T-helper 2 cell (primary cell): ENCODE measurements around the gene TEX35.
"Not testable (repeated sequence)": the region's sequence is repeated elsewhere in the genome, so short reads cannot be mapped to it uniquely, and the experiment has no call there.

ENCODE experiments used
- DNase-seq, 5 experiments: peaks; one replicate each; pipeline versions ENCODE4 v3.0.0 to v3.0.0-alpha.2; 2012 to 2022

Gene TEX35

DNA sequence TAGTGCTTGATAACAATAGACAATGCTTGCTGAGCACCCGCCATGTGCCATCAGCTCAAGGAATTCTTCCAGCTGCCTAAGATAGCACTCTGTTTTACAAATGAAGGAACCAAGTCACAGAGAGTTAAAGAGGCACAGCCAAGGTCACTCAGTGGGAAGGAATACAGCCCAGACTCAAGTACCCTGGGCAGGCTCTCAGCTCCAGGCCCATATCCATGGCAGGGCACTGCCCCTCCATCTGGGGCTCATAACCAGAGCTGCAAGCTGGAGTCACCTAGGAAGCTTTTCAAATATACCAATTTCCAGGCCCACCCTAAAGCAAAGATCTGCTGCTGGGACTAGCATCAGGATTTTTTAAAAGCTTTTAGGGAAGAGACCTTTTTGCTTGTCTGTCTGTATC lies 17.8 kb upstream of the TEX35 start:
- DNase-seq: no peak

- no peak for DNase-seq
These were observed 17.0 kb upstream of the TEX35 start for GRCh38 chr1:178495741-178496409.

GRCh38 chr1:178496410-178497135 lies 16.3 kb upstream of the TEX35 start, which contains the start of gene CLEC20A:
Gene CLEC20A, minus strand, starts transcription at chr1:178496964. Its CDS starts 25 bp downstream, at chr1:178496939.
- no peak for DNase-seq

DNA sequence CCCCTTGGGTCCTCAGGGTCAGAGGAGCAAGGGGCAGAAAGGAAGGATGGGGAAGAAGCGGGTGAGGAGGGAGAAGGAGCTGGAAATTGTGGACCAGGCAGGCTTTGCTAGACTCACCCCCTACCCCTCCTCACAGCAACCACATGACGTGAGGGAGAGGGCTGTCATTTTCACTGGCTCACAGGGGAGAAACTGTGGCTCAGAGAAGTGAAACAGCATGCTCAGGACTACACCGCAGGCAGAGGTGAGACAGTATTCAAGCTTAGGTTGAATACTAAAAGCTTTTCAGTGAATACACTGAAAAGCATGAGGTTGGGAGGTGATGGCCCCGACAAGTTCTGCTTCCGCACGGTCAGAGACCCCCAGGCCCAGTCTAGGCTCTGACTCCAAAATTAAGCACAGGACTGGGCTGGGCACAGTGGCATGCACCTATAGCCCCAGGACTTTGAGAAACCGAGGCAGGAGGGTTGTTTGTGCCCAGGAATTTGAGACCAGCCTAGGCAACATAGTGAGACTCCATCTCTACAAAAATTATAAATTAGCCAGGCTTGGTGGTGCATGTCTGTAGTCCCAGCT lies 14.9 kb upstream of the TEX35 start:
- no peak for DNase-seq

DNA sequence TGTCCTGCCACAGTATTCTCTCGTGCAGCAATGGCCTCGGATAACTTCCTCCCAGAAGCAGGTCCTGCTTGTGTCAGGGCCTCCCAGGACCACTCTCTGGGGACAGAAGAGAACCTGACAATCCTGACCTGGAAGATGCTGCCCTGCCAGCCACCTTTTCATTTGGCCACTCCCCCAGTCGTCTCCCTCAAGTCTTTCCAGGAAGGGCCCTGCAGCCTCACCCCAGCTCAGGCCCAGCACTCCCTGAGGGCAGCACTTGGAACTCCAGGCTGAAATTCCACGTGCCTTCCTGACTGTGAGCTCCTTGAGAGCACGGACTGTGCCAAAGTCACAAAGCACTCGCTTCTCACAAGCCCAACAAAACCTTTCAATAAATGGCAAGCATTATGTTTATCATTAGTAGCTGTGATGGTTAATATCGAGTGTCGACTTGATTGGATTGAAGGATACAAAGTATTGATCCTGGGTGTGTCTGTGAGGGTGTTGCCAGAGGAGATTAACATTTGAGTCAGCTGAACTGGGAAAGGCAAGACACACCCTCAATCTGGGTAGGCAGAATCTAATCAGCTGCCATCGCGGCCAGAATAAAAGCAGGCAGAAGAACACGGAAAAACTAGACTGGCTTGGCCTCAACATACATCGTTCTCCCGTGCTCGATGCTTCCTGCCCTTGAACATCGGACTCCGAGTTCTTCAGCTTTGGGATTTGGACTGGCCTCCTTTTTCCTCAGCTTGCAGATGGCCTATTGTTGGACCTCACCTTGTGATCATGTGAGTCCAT lies 13.8 kb upstream of the TEX35 start:
- DNase-seq: no peak

GRCh38 chr1:178500091-178500770 lies 12.7 kb upstream of the TEX35 start:
- no peak for DNase-seq

GRCh38 chr1:178500936-178501554 lies 11.9 kb upstream of the TEX35 start:
- no peak for DNase-seq

- peak in 2 of 5 experiments; percentile 10 to 46 for DNase-seq
These were observed 11.1 kb upstream of the TEX35 start for GRCh38 chr1:178501705-178502329.

DNA sequence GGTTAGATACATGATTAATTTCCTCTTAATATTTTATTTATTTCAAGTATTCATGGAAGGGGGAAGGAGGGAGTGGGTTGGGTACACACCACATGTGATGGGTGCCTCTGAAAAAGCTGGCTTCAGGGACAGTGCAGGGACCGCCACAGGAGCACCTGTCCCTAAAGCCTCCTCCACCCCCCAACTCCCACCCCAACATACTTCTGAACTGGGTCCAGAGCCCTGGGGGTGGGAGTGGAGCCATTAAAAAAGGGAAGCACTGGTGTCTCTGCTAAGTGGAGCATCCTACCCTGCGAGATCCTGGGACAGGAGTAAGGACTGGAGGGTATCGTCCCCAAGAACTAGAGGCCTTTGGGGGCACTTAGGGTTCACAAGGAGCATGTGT lies 10.6 kb upstream of the TEX35 start:
- DNase-seq: no peak

DNA sequence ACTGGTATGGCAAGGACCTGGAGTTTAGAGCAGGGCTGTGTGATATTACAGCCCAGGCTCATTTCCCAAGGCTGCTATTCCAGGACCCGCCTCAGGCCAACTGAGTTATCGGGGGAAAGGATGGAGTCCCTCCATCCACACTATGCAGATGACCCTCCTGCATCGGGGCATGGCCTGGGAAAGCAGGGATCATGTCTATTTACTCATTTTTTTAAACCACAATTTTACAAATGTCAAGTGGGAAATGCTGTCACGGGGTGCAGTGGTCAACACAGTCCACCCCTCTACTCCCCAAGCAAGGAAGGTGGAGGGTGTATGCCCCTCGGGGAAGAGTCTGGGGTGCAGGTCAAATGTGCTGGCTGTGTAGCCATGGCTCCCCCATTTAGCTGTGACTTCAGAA lies 10.1 kb upstream of the TEX35 start:
- DNase-seq: no peak

DNA sequence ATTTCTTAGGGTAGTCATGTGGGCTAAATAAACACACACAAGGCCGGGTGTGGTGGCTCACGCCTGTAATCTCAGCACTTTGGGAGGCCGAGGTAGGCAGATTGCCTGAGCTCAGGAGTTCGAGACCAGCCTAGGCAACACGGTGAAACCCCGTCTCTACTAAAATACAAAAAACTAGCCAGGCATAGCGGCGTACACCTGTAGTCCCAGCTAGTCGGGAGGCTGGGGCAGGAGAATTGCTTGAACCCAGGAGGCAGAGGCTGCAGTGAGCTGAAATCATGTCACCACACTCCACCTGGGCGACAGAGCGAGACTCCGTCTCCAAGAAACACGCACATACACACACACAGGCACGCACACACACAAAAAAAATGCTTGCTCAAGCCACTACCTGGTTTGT lies 9.6 kb upstream of the TEX35 start:
- not testable (repeated sequence) for DNase-seq

DNA sequence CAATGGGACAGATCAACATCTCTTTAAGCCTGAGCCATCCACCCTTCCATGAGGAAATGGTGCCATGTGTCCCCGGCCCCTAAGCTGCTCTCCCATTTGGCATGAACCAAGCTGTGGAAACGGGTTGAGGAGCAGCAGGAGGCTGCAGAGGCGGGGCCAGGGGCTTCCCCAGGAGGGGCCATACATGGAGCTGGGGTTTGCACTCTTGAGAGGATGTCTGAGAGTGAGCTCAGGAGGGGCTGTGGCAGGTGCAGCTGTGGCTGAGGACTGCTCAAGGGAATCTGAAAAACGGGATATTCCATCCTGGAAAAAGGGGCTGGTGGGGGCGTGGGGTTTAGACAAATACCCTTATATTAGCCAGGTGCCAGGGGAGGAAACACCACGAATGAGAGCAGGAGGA lies 9.1 kb upstream of the TEX35 start:
- DNase-seq: no peak

DNA sequence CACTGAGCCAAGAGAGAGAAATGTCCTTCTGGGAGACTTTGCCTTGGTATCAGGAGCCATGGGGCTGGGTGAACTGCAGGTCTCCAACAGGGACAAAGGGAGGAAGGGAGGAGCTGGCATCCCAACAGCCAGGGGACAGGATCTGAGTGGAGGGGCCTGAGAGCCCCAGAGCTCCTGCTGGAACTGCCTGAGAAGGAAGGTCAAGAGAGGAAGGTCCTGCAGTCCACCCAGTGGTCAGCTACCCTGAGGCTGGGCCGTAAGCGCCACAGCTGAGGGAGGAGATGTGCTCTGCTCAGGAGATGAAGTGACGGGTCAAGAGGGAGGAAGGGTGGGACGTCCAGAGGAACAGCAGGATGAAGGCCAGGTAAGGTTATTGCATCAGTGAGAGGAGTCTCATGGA lies 8.6 kb upstream of the TEX35 start:
- no peak for DNase-seq

GRCh38 chr1:178506177-178506576 lies 6.7 kb upstream of the TEX35 start:
- no peak for DNase-seq

DNA sequence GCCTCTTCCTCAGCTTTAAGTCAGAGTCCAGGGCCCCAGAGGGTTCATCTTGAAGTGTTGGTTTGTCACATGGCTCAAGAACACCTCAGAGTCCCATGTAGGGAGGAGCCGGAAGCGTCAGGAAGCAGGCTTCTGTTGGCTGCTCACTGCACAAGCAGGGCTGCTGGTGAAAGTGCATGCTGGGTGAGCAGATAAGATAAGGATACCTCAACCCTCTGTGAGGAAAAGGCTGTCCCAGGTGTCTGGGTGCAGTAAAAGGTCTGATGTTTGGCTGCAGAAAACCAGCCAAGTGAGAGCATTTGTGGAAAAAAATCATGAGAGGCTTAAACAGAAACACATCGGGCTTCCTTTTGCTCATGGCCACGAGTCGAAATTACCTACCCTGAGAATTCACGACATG lies 6.2 kb upstream of the TEX35 start:
- peak in 1 of 5 experiments; percentile 3 for DNase-seq

GRCh38 chr1:178509414-178510007 lies 3.4 kb upstream of the TEX35 start:
- DNase-seq: no peak

GRCh38 chr1:178510155-178510554 lies 2.8 kb upstream of the TEX35 start:
- DNase-seq: no peak

- DNase-seq: no peak
These were observed 522 bp downstream of the TEX35 start for GRCh38 chr1:178513278-178513983.

DNA sequence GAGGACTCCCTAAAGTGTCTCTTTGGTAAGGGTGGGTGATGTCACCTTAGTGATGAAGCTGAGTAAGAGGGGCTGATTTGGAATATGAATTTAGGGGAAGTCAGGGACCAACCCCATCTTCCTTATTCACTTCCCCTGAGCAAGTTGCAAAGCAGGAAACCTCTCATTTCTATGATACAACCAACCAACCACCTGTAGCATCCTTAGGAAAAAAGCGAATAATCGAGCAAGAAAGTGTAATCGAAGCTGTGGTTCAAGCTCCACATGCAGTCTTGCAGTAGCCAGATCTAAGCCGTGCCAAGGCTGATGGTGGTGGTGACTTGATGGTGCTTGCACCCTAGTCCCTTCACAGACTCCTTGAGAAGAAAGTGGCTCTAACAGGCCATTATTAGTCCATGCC lies 3.2 kb downstream of the TEX35 start:
- DNase-seq: no peak

DNA sequence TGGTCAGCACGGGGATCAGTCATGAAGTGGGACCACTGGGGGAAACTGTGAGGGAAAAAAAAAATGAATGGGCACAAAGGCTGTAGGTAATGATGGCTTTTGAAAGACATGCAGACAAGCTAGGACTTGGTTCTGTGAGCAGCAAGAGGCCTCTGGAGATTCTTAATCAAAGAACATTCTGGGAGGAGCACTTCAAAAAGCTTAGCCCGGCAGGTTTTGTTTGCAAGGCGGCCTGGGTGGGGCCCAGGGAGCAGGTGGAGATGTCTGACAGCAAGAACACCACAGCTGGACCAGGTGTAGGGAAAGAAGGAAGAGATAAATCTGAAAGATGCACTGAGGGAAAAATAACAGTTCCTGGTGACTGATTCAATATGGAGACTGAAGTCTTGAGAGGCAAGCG lies 6.0 kb downstream of the TEX35 start:
- no peak for DNase-seq

GRCh38 chr1:178520803-178521202 lies 7.9 kb downstream of the TEX35 start:
- no peak for DNase-seq
